Gastroesophageal sphincter (tissue), 3 donors: ENCODE results near the gene TIMM17B.

Source experiments
- CTCF ChIP-seq, 4 experiments: fragments of 200-600 bp in 2 of 4; fragments of 450-650 bp in 2 of 4; sonication (generic) in 1 of 4; IDR thresholded peaks; one replicate each; pipeline ENCODE4 v1.5.1; 2017 to 2019; ENCODE audit warnings: antibody characterized with exemption in 4 of 4, mild to moderate bottlenecking in 2 of 4, moderate library complexity in 2 of 4
- POLR2A ChIP-seq, 2 donors: fragments of 450-650 bp; IDR thresholded peaks; one replicate each; pipeline ENCODE4 v1.6.1; 2017; ENCODE audit warnings: antibody characterized with exemption in 2 of 2, mild to moderate bottlenecking in 2 of 2, moderate library complexity in 1 of 2
- POLR2AphosphoS5 ChIP-seq: sonication (generic); formaldehyde crosslinking; IDR thresholded peaks from one replicate; pipeline ENCODE4 v1.6.1; 2017; ENCODE audit warnings: antibody characterized with exemption

GRCh38 chrX:48937054-48937907 lies 39.7 kb upstream of the TIMM17B start:
- no peak for TF ChIP-seq POLR2AphosphoS5
- TF ChIP-seq POLR2A (IDR thresholded peaks at IDR 0.05) = no peak
- no peak for TF ChIP-seq CTCF (IDR thresholded peaks at IDR 0.05)
